Prostate gland (tissue), 2 donors: ENCODE results near the gene JAG2. TPM values are rescaled to one million over a fixed set of nuclear protein-coding genes. Genes with fewer than 3 reads are reported as not detected.

Source experiments
- DNase-seq: peaks from one replicate; pipeline ENCODE4 v3.0.0-alpha.2; 2019; ENCODE audit warnings: low spot score
- H3K27ac ChIP-seq, 2 donors: fragments of 200-600 bp; sonication (generic); 2 replicates each; pipeline ENCODE4 v1.5.1; 2017 to 2019
- H3K27me3 ChIP-seq: fragments of 200-600 bp; sonication (generic); replicated peaks from 2 replicates; pipeline ENCODE4 v1.5.1; 2019; ENCODE audit not compliant: insufficient read depth
- H3K36me3 ChIP-seq, 2 donors: fragments of 200-600 bp; sonication (generic); 1 replicate in 1 of 2; 2 replicates in 1 of 2; pipeline versions ENCODE4 v1.5.1 to v1.8.1; 2017 to 2019
- H3K4me1 ChIP-seq: fragments of 200-600 bp; sonication (generic); replicated peaks from 2 replicates; pipeline ENCODE4 v1.5.1; 2019
- H3K4me3 ChIP-seq, 2 donors: fragments of 200-600 bp; sonication (generic); 2 replicates each; pipeline ENCODE4 v1.5.1; 2017 to 2019
- H3K9me3 ChIP-seq: fragments of 200-600 bp; sonication (generic); 2 replicates; pipeline ENCODE4 v1.5.1; 2017
- POLR2A ChIP-seq: fragments of 450-650 bp; IDR thresholded peaks from one replicate; pipeline ENCODE4 v1.6.1; 2016; ENCODE audit warnings: antibody characterized with exemption, mild to moderate bottlenecking
- POLR2AphosphoS5 ChIP-seq: sonication (generic); formaldehyde crosslinking; IDR thresholded peaks from one replicate; pipeline ENCODE4 v1.6.1; 2017; ENCODE audit warnings: antibody characterized with exemption
- WGBS: methylation state at CpG from one replicate; pipeline ENCODE4 v1.1.5; 2018; 5-methylcytosine and 5-hydroxymethylcytosine counted together
- intact Hi-C: fragments of 100-400 bp; cut with DNase I; formaldehyde crosslinking; loops from one replicate; pipeline ENCODE4 v1.14.2; 2022
- total RNA-seq, 2 donors: library from RNA; depleted of rRNA; stranded (reverse); fragments of >200 nt; gene quantifications; one replicate each; pipeline ENCODE4 v1.1.0, GENCODE V29; 2016
- TF ChIP-seq, protein P1 (sequence below), 4 experiments: fragments of 200-600 bp in 2 of 4; fragments of 450-650 bp in 2 of 4; sonication (generic) in 2 of 4; IDR thresholded peaks; 1 replicate in 3 of 4; 2 replicates in 1 of 4; pipeline ENCODE4 v1.5.1; 2016 to 2019; ENCODE audit warnings: antibody characterized with exemption in 4 of 4, mild to moderate bottlenecking in 2 of 4, moderate library complexity in 2 of 4

The JAG2 gene
- total RNA-seq, 2 donors from 2014 or later, result 26.8 to 30.5 TPM

DNA sequence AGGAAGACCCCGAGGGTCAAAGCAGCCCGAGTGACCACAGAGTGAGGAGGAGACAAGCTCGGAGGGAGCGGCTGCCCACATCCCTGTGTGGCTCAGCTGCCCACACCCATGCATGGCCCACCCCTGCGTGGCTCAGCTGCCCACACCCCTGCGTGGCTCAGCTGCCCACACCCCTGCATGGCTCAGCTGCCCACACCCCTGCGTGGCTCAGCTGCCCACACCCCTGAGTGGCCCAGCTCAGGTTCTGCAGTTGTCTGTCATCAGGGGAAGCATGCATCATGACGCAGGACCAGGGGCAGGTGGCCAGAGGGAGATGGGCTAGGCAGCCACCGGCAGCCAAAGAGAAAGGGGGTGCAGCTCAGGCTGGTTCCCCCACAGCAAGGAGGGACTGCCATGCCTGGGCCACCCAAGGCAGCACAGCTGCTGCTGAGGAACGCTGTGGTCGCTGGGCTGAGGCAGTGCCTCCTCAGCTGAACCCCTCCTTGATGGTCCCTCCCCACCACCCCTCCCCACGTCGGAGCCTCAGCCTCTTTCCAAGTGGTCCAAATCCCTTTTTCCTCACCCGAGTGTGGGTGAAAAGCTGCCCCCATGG is 45.8 kb upstream of the JAG2 start:
- Histone ChIP-seq H3K36me3 (peaks cover 5 to 7% of the 10 kb centered on the region in 2 donors), H3K27me3 (no peaks in the 10 kb centered on the region), H3K4me3 (no peak overlapping the region), H3K27ac (no peak overlapping the region), H3K9me3 (no peaks in the 10 kb centered on the region), H3K4me1 (no peaks in the 10 kb centered on the region)
- intact Hi-C loops, result no loop called here
- no peak for TF ChIP-seq POLR2AphosphoS5
- no peak for TF ChIP-seq POLR2A
- TF ChIP-seq, protein P1, sequence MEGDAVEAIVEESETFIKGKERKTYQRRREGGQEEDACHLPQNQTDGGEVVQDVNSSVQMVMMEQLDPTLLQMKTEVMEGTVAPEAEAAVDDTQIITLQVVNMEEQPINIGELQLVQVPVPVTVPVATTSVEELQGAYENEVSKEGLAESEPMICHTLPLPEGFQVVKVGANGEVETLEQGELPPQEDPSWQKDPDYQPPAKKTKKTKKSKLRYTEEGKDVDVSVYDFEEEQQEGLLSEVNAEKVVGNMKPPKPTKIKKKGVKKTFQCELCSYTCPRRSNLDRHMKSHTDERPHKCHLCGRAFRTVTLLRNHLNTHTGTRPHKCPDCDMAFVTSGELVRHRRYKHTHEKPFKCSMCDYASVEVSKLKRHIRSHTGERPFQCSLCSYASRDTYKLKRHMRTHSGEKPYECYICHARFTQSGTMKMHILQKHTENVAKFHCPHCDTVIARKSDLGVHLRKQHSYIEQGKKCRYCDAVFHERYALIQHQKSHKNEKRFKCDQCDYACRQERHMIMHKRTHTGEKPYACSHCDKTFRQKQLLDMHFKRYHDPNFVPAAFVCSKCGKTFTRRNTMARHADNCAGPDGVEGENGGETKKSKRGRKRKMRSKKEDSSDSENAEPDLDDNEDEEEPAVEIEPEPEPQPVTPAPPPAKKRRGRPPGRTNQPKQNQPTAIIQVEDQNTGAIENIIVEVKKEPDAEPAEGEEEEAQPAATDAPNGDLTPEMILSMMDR (IDR thresholded peaks at IDR 0.05), result no peak
- no peak for DNase-seq
- WGBS, result 87% methylated on average over 10 of the region's 14 CpGs

DNA sequence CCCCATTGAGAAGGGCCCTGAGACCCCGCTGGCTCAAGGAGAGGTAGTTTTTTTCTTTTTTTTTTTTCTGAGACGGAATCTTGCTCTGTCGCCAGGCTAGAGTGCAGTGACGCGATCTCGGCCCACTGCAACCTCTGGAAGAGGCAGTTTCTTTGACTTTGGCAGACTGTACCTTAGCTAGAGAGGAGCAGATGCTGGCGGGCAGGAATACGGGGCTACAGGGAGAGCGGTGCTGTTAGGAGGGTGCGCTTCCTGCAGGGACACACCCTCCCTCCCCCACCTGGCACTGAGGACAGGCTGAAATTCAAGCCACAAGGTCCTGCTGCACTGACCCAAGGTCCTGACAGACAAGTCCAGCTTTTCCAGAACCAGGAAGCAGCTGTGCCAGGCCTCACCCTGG is 44.8 kb upstream of the JAG2 start:
- intact Hi-C loops, result no loop called here
- 92% methylated on average over 10 of the region's 10 CpGs for WGBS

DNA sequence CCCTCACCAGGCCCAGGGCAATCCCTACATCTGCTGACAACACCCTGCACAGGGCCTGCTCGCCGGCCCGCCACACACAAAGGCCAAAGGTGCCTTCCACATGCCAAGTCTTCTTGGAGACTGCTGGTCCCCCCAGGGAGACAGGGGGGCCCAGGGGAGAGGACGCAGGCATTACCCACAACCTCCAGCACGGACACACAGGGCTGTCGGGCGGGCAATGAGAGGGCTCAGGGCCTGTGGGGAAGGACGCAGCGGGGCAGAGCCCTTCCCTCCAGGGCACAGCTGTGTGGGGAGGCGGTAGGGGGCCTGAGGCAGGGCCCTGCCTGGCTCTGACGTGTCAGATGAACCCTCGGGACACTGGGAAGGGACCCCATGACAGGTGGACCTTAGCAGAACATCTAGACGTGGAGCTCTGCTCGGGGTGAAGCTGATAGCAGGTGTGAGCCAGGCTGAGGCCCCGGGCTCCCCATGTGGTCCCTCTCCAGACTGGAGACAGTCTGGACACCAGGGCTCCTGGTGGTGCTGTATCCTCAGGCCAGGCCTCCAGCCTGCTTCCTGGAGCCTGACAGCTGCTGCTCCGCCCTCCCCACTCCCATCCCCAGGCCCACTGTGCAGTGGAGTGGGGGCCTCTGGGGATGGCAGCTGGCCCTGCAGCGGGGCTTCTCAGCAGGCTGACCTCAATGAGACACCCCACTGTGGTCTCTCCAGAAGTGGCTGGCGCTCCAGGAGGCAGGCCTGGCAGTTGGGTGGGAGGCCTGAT is 44.1 kb upstream of the JAG2 start:
- 91% methylated on average over 18 of the region's 18 CpGs for WGBS
- no peaks in the 10 kb centered on the region for H3K9me3 ChIP-seq
- no peaks in the 10 kb centered on the region for H3K4me1 ChIP-seq
- H3K36me3 ChIP-seq, result peaks cover 0 to 5% of the 10 kb centered on the region in 2 donors
- no peak overlapping the region for H3K27ac ChIP-seq
- TF ChIP-seq, protein P1 (IDR thresholded peaks at IDR 0.05), result no peak
- TF ChIP-seq POLR2AphosphoS5 (no peak), POLR2A (no peak)
- H3K4me3 ChIP-seq, result no peak overlapping the region
- H3K27me3 ChIP-seq, result no peaks in the 10 kb centered on the region
- intact Hi-C loops, result no loop called here
- no peak for DNase-seq

More for the DNA sequence above, 44.8 kb upstream of the JAG2 start:
- no peaks in the 10 kb centered on the region for H3K4me1 ChIP-seq
- H3K27me3 ChIP-seq, result no peaks in the 10 kb centered on the region
- peaks cover 0 to 5% of the 10 kb centered on the region in 2 donors for H3K36me3 ChIP-seq
- no peaks in the 10 kb centered on the region for H3K9me3 ChIP-seq
- DNase-seq, result no peak
- TF ChIP-seq, protein P1 (IDR thresholded peaks at IDR 0.05), result no peak
- TF ChIP-seq POLR2AphosphoS5 (no peak), POLR2A (no peak)
- H3K4me3 ChIP-seq, result no peak overlapping the region
- H3K27ac ChIP-seq, result no peak overlapping the region

DNA sequence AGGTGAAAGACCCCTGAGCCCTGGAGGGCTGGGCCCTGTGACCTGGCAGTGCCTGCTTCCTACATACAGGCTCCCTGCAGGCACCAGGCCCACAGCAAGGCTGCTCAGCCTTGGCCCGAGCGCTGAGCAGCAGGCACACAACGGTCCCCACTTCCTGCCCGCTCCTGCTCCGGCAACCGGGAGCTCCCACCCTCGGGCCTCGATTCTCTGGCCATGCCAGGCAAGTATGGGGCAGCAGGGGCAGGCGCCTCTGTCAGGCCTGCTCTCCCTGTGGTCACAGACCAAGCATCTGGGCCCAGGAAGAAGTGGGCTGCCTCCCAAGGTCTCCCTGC is 43.1 kb upstream of the JAG2 start:
- TF ChIP-seq POLR2A (no peak), POLR2AphosphoS5 (no peak)
- TF ChIP-seq, protein P1 (IDR thresholded peaks at IDR 0.05), result no peak
- Histone ChIP-seq H3K27ac (no peak overlapping the region), H3K4me1 (no peaks in the 10 kb centered on the region), H3K27me3 (no peaks in the 10 kb centered on the region), H3K36me3 (no peaks in the 10 kb centered on the region), H3K4me3 (no peak overlapping the region), H3K9me3 (no peaks in the 10 kb centered on the region)
- WGBS, result 91% methylated on average over 9 of the region's 9 CpGs
- intact Hi-C loops, result no loop called here
- no peak for DNase-seq
